Measurements from ENCODE around the gene GAS7.

- TF ChIP-seq CTCF (conservative IDR thresholded peaks at IDR 0.05 in 1 of 2, IDR thresholded peaks at IDR 0.05 in 1 of 2; ENCODE audit: extremely low read depth in 1 of 2, insufficient read depth in 1 of 2, low read depth in 1 of 2, low read length in 2 of 2) (no peak), EZH2 (IDR thresholded peaks at IDR 0.05; ENCODE audit: borderline replicate concordance, low read length) (no peak)
Observed at GRCh38 chr17:10147761-10148415, 50.5 kb downstream of the GAS7 start.
